IMR-90 (cell line): ENCODE data around the gene NPAS3. TPM values are rescaled to one million over a fixed set of nuclear protein-coding genes. Genes with fewer than 3 reads are reported as not detected.
"Not testable (repeated sequence)": the region's sequence is repeated elsewhere in the genome, so short reads cannot be mapped to it uniquely, and the experiment has no call there.

Experiments
- ATAC-seq: fragments of 200-7000 bp; cut with Tn5 transposase; 2 replicates; pipeline ENCODE4 v1.9.1; 2020; ENCODE audit warnings: low read depth, mild to moderate bottlenecking, moderate library complexity
- BruUV-seq: library from RNA; stranded (reverse); fragments of 400-500 nt; replicated peaks from 2 replicates; lab custom pipeline; 2021; lab: Mats Ljungman, UMichigan
- CTCF ChIA-PET: fragments of 300-600 bp; formaldehyde crosslinking; extraction: SDS; loops from one replicate; lab custom pipeline; 2021; ENCODE audit warnings: antibody characterized with exemption; lab: Yijun Ruan, JAX
- POLR2A ChIA-PET: fragments of 300-600 bp; sonication (Branson Sonifier 250); formaldehyde crosslinking; loops from one replicate; lab custom pipeline; 2022; ENCODE audit warnings: antibody characterized with exemption; ENCODE audit not compliant: unreplicated experiment; lab: Charles Lee
- DNase-seq: peaks from one replicate; pipeline ENCODE4 v3.0.0; 2013
- H2AFZ ChIP-seq: replicated peaks from 2 replicates; pipeline ENCODE3; 2013; ENCODE audit warnings: low read length, mild to moderate bottlenecking; ENCODE audit not compliant: poor library complexity
- H2AK5ac ChIP-seq: 2 replicates; pipeline ENCODE4 v1.6.1; 2013; ENCODE audit warnings: low read depth, low read length, inconsistent platforms
- H2AK9ac ChIP-seq: replicated peaks from 2 replicates; pipeline ENCODE3; 2013; ENCODE audit warnings: mild to moderate bottlenecking, low read depth, low read length, moderate library complexity; ENCODE audit not compliant: poor library complexity
- H2BK120ac ChIP-seq: 2 replicates; pipeline ENCODE4 v1.6.1; 2013; ENCODE audit warnings: low read depth, low read length, inconsistent platforms
- H2BK15ac ChIP-seq: 3 replicates; pipeline ENCODE4 v1.6.1; 2013; ENCODE audit warnings: low read depth, low read length, inconsistent platforms
- H2BK20ac ChIP-seq: 2 replicates; pipeline ENCODE4 v1.6.1; 2013; ENCODE audit warnings: low read depth, mild to moderate bottlenecking, inconsistent platforms, low read length, moderate library complexity
- H2BK5ac ChIP-seq: 2 replicates; pipeline ENCODE4 v1.6.1; 2013; ENCODE audit warnings: mild to moderate bottlenecking, low read depth, low read length, inconsistent platforms; ENCODE audit not compliant: poor library complexity, severe bottlenecking
- H3K14ac ChIP-seq: replicated peaks from 2 replicates; pipeline ENCODE4 v1.6.1; 2013; ENCODE audit warnings: low read depth, low read length, inconsistent platforms
- H3K18ac ChIP-seq: 2 replicates; pipeline ENCODE4 v1.6.1; 2013; ENCODE audit warnings: low read depth, low read length, control low read depth
- H3K23ac ChIP-seq: 2 replicates; pipeline ENCODE4 v1.6.1; 2013; ENCODE audit warnings: low read depth, low read length, inconsistent platforms
- H3K27ac ChIP-seq: 2 replicates; pipeline ENCODE4 v1.5.1; 2013; ENCODE audit warnings: mild to moderate bottlenecking, control low read depth, low read length; ENCODE audit not compliant: insufficient read depth
- H3K27me3 ChIP-seq: 2 replicates; pipeline ENCODE4 v1.6.1; 2013; ENCODE audit warnings: low read length; ENCODE audit not compliant: control insufficient read depth, insufficient read depth
- H3K36me3 ChIP-seq: 2 replicates; pipeline ENCODE4 v1.6.1; 2013; ENCODE audit warnings: low read length, mixed read lengths; ENCODE audit not compliant: control insufficient read depth, insufficient read depth
- H3K4ac ChIP-seq: 2 replicates; pipeline ENCODE4 v1.6.1; 2013; ENCODE audit warnings: low read depth, low read length, inconsistent platforms
- H3K4me1 ChIP-seq: 2 replicates; pipeline ENCODE4 v1.6.1; 2013; ENCODE audit warnings: low read length, mixed read lengths; ENCODE audit not compliant: control insufficient read depth, insufficient read depth
- H3K4me2 ChIP-seq: 2 replicates; pipeline ENCODE4 v1.6.1; 2013; ENCODE audit warnings: low read depth, mild to moderate bottlenecking, control low read depth, low read length, moderate library complexity
- H3K4me3 ChIP-seq: 2 replicates; pipeline ENCODE4 v1.5.1; 2013; ENCODE audit warnings: low read depth, mild to moderate bottlenecking, control low read depth, low read length, moderate library complexity; ENCODE audit not compliant: insufficient read depth
- H3K56ac ChIP-seq: 2 replicates; pipeline ENCODE4 v1.6.1; 2013; ENCODE audit warnings: low read length, inconsistent platforms; ENCODE audit not compliant: insufficient read depth; ENCODE audit errors: extremely low read depth
- H3K79me1 ChIP-seq, 2 experiments: 2 replicates each; pipeline ENCODE4 v1.6.1; 2013; ENCODE audit warnings: low read length in 2 of 2, inconsistent platforms in 1 of 2, low read depth in 1 of 2
- H3K9ac ChIP-seq: 2 replicates; pipeline ENCODE4 v1.6.1; 2013; ENCODE audit warnings: low read depth, low read length, control low read depth
- H3K9me1 ChIP-seq: 2 replicates; pipeline ENCODE4 v1.6.1; 2013; ENCODE audit warnings: low read length, inconsistent platforms; ENCODE audit not compliant: insufficient read depth
- H3K9me3 ChIP-seq: 2 replicates; pipeline ENCODE4 v1.6.1; 2013; ENCODE audit warnings: low read length; ENCODE audit not compliant: control insufficient read depth, insufficient read depth
- H4K20me1 ChIP-seq: 2 replicates; pipeline ENCODE4 v1.6.1; 2013; ENCODE audit warnings: low read length, inconsistent platforms; ENCODE audit not compliant: insufficient read depth
- H4K5ac ChIP-seq: 2 replicates; pipeline ENCODE4 v1.6.1; 2013; ENCODE audit warnings: mild to moderate bottlenecking, low read depth, low read length, control low read depth
- H4K8ac ChIP-seq, 2 experiments: 2 replicates each; pipeline ENCODE4 v1.6.1; 2013; ENCODE audit warnings: low read depth in 2 of 2, low read length in 2 of 2, control low read depth in 1 of 2, inconsistent platforms in 1 of 2
- H4K91ac ChIP-seq: 2 replicates; pipeline ENCODE4 v1.6.1; 2013; ENCODE audit warnings: low read depth, low read length, inconsistent platforms; ENCODE audit not compliant: insufficient read depth
- BHLHE40 ChIP-seq: fragments of 150-350 bp; IDR thresholded peaks from 2 replicates; pipeline ENCODE4 v1.6.1; 2016; ENCODE audit warnings: mild to moderate bottlenecking, low read depth, low read length
- CHD1 ChIP-seq: IDR thresholded peaks from 2 replicates; pipeline ENCODE4 v1.6.1; 2012; ENCODE audit warnings: low read depth, low read length, improper control_type of control experiment
- MAZ ChIP-seq: IDR thresholded peaks from 2 replicates; pipeline ENCODE4 v1.6.1; 2012; ENCODE audit warnings: low read depth, mild to moderate bottlenecking, low read length, improper control_type of control experiment, moderate library complexity, borderline replicate concordance
- MXI1 ChIP-seq: IDR thresholded peaks from 2 replicates; pipeline ENCODE4 v1.6.1; 2012; ENCODE audit warnings: low read depth, mild to moderate bottlenecking, low read length, moderate library complexity, borderline replicate concordance
- POLR2A ChIP-seq: IDR thresholded peaks from 2 replicates; pipeline ENCODE4 v1.6.1; 2012; ENCODE audit warnings: mild to moderate bottlenecking, low read depth, low read length
- RFX5 ChIP-seq: IDR thresholded peaks from 2 replicates; pipeline ENCODE4 v1.8.0; 2012; ENCODE audit warnings: low read depth, mild to moderate bottlenecking, low read length, moderate library complexity
- WGBS, 2 experiments: methylation state at CpG; one replicate each; pipeline versions ENCODE4 v1.1.5 to v1.1.7; 2013; ENCODE audit warnings: missing lambda C conversion rate in 2 of 2; ENCODE audit not compliant: insufficient read length in 1 of 2; ENCODE audit errors: extremely low coverage in 2 of 2; 5-methylcytosine and 5-hydroxymethylcytosine counted together
- dilution Hi-C: fragments of 300-500 bp; cut with HindIII; formaldehyde crosslinking; loops from one replicate; pipeline ENCODE4 v1.14.3; 2018; ENCODE audit warnings: low sequenced_read_pairs; ENCODE audit not compliant: unreplicated experiment
- in situ Hi-C: fragments of 300-500 bp; cut with MboI; formaldehyde crosslinking; loops from 3 replicates; pipeline ENCODE4 v1.14.3; 2019; ENCODE audit warnings: low sequenced_read_pairs, inconsistent platforms, mixed read lengths
- intact Hi-C: fragments of 100-400 bp; cut with micrococcal nuclease; formaldehyde crosslinking; loops from 2 replicates; pipeline ENCODE4 v1.10.0; 2022
- polyA plus RNA-seq, 3 experiments: library from polyadenylated mRNA; depleted of rRNA; stranded (reverse); fragments of >200 nt; gene quantifications; 2 replicates each; pipeline ENCODE4 v1.2.3, GENCODE V29; 2012; ENCODE audit warnings: low replicate concordance in 1 of 3
- total RNA-seq: library from RNA; depleted of rRNA; stranded (reverse); fragments of >200 nt; gene quantifications from 2 replicates; pipeline ENCODE4 v1.2.3, GENCODE V29; 2012
- TF ChIP-seq, protein P1 (sequence below): conservative IDR thresholded peaks from 2 replicates; pipeline ENCODE4 v1.5.1; 2012; ENCODE audit warnings: mild to moderate bottlenecking, low read depth, low read length, improper control_type of control experiment

Gene NPAS3
- total and polyA plus RNA-seq, 2 of the 4 experiments (the other 2 are of a cell fraction): not detected

DNA sequence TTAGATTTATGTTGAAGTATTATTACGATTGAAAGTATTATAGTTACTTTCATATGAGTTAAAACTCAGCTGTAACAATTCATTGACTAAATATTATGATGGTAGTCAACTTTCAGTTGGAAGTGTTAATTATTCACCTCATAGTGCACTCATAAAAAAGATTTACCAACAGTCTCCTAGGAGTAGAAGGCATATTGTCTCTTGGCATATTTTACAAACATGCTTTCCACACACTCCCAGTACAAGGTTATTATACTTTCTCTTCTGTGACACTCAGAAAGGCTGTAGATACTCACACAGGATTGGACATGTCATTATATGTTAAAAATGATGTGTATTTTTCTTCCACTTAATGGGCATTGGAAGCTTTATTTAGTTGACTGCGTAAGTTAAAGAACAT is 147.1 kb downstream of the NPAS3 start:
- H3K14ac ChIP-seq: no peak overlapping the region
- in situ Hi-C loops (no loop called here), intact Hi-C loops (no loop called here), dilution Hi-C loops (no loop called here)
- H3K9me1 ChIP-seq: no peaks in the 10 kb centered on the region
- no peak overlapping the region for H2BK20ac ChIP-seq
- no peak for TF ChIP-seq MXI1
- no peak for TF ChIP-seq BHLHE40
- no peak for TF ChIP-seq POLR2A
- TF ChIP-seq, protein P1, sequence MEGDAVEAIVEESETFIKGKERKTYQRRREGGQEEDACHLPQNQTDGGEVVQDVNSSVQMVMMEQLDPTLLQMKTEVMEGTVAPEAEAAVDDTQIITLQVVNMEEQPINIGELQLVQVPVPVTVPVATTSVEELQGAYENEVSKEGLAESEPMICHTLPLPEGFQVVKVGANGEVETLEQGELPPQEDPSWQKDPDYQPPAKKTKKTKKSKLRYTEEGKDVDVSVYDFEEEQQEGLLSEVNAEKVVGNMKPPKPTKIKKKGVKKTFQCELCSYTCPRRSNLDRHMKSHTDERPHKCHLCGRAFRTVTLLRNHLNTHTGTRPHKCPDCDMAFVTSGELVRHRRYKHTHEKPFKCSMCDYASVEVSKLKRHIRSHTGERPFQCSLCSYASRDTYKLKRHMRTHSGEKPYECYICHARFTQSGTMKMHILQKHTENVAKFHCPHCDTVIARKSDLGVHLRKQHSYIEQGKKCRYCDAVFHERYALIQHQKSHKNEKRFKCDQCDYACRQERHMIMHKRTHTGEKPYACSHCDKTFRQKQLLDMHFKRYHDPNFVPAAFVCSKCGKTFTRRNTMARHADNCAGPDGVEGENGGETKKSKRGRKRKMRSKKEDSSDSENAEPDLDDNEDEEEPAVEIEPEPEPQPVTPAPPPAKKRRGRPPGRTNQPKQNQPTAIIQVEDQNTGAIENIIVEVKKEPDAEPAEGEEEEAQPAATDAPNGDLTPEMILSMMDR: no peak
- no peak for TF ChIP-seq RFX5
- TF ChIP-seq CHD1: no peak
- TF ChIP-seq MAZ: no peak
- ChIA-PET CTCF (no interaction called here), POLR2A (no interaction called here)
- no peak for DNase-seq
- H3K4me3 ChIP-seq: no peak overlapping the region
- H3K23ac ChIP-seq: no peak overlapping the region
- no peaks in the 10 kb centered on the region for H3K27me3 ChIP-seq
- no peak overlapping the region for H3K4ac ChIP-seq
- H3K79me1 ChIP-seq: no peaks in the 10 kb centered on the region
- no peak overlapping the region for H3K27ac ChIP-seq
- H3K4me2 ChIP-seq: no peak overlapping the region
- H4K5ac ChIP-seq: no peak overlapping the region
- H3K18ac ChIP-seq: no peak overlapping the region
- no peaks in the 10 kb centered on the region for H4K20me1 ChIP-seq
- no peak overlapping the region for H2BK120ac ChIP-seq
- H3K9ac ChIP-seq: no peak overlapping the region
- H2AK5ac ChIP-seq: no peak overlapping the region
- H4K8ac ChIP-seq: no peak overlapping the region
- no peak overlapping the region for H2AFZ ChIP-seq
- no peak overlapping the region for H2AK9ac ChIP-seq
- no peaks in the 10 kb centered on the region for H3K36me3 ChIP-seq
- no CpG with 5 or more reads among the region's 2 CpGs for WGBS, 2 experiments
- no peak overlapping the region for H2BK15ac ChIP-seq
- H2BK5ac ChIP-seq: no peak overlapping the region
- no TSS peak for BruUV-seq
- H3K56ac ChIP-seq: no peak overlapping the region
- ATAC-seq: no peak
- no peaks in the 10 kb centered on the region for H3K4me1 ChIP-seq
- no peak overlapping the region for H4K91ac ChIP-seq
- no peaks in the 10 kb centered on the region for H3K9me3 ChIP-seq

DNA sequence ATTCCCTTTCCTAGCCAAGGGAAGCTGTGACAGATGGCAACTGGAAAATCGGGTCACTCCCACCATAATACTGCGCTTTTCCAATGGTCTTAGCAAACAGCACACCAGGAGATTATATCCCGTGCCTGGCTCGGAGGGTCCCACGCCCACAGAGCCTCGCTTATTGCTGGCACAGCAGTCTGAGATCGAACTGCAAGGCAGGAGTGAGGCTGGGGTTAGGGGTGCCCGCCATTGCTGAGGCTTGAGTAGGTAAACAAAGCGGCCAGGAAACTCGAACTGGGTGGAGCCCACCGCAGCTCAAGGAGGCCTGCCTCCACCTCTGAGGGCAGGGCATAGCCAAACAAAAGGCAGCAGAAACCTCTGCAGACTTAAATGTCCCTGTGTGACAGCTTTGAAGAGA is 149.6 kb downstream of the NPAS3 start:
- H3K4ac ChIP-seq, H4K8ac ChIP-seq, H3K36me3 ChIP-seq, H3K56ac ChIP-seq, H3K23ac ChIP-seq, H4K5ac ChIP-seq, CTCF ChIA-PET, H3K27ac ChIP-seq, ATAC-seq, H4K20me1 ChIP-seq, H2AK9ac ChIP-seq, H4K91ac ChIP-seq, H3K14ac ChIP-seq, H3K27me3 ChIP-seq, in situ Hi-C loops, H3K9me3 ChIP-seq, dilution Hi-C loops, H3K79me1 ChIP-seq, H3K4me3 ChIP-seq, DNase-seq, H2BK20ac ChIP-seq, H2BK15ac ChIP-seq, H3K18ac ChIP-seq, H3K9me1 ChIP-seq, H3K9ac ChIP-seq, H2BK5ac ChIP-seq, intact Hi-C loops, H2AK5ac ChIP-seq, POLR2A ChIA-PET, H2AFZ ChIP-seq, H2BK120ac ChIP-seq, H3K4me1 ChIP-seq, H3K4me2 ChIP-seq, BruUV-seq: not testable (repeated sequence)
- 38% methylated on average over 3 of the region's 11 CpGs; no CpG with 5 or more reads in 1 of the 2 experiments for WGBS, 2 experiments
